HEK293T (cell line): Measurements from ENCODE around the gene MGLL.

Source experiments
- BHLHE40 ChIP-seq: fragments of 450-650 bp; IDR thresholded peaks from 2 replicates; pipeline ENCODE4 v1.6.1; 2016; ENCODE audit warnings: mild to moderate bottlenecking, moderate library complexity, borderline replicate concordance
- CTBP1 ChIP-seq: fragments of 450-650 bp; IDR thresholded peaks from 2 replicates; pipeline ENCODE4 v1.6.1; 2016; ENCODE audit warnings: borderline replicate concordance
- SP1 ChIP-seq: fragments of 450-650 bp; IDR thresholded peaks from 2 replicates; pipeline ENCODE4 v1.6.1; 2017
- TARDBP ChIP-seq: fragments of 450-650 bp; IDR thresholded peaks from 2 replicates; pipeline ENCODE4 v1.6.1; 2016

DNA sequence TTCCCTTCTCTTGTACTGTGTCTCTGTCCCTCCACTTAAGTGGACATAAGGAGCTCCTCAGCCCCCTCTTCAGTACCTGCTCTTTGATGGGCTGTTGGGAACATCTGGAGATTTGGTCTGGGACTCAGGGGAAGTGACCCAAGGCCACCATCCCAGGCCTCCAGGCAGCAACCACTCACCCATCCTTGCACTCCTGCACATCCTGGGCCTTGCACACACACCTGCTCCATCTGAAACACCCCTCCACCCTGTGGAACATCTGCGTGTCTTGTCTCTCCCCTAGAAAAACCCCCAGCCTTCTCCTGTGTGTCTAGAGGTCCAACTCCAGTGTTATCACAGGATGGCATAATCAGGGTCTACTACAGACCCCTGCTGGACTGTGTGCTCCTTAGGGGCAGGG lies 75.2 kb downstream of the MGLL start:
- TF ChIP-seq BHLHE40 (no peak), CTBP1 (no peak), SP1 (no peak), TARDBP (no peak)
